Astrocyte (in vitro differentiated cells and primary cell): ENCODE data around the gene UBE2QL1.

Experiments
- EZH2 ChIP-seq: IDR thresholded peaks from 2 replicates; pipeline ENCODE4 v1.6.1; 2012; ENCODE audit warnings: mild to moderate bottlenecking, low read length, inconsistent platforms; ENCODE audit not compliant: insufficient read depth
- TF ChIP-seq, protein P1 (sequence below): IDR thresholded peaks from 2 replicates; pipeline ENCODE4 v1.5.1; 2011; ENCODE audit warnings: low read depth, mild to moderate bottlenecking, inconsistent platforms, low read length, moderate library complexity; ENCODE audit not compliant: insufficient read depth

DNA sequence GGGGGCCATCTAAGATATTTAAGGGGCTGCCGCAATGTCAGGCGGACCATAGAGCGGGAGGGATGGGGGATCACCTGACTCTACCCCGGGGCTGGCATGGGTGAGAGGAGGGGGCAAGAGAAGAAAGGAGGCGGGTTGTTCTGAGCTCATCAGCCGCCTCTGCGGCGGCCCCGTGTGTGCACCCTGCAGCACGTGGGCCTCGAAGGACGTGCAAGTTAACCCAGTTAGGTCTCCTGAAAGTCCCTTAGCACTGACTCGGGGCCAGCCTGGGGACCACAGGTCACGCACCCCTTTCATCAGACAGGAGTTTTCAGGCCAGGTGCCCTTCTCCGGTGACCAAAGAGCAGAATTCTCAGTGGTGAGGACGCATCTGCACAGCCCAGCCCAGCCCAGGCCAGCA lies 58.0 kb downstream of the UBE2QL1 start:
- TF ChIP-seq, protein P1, sequence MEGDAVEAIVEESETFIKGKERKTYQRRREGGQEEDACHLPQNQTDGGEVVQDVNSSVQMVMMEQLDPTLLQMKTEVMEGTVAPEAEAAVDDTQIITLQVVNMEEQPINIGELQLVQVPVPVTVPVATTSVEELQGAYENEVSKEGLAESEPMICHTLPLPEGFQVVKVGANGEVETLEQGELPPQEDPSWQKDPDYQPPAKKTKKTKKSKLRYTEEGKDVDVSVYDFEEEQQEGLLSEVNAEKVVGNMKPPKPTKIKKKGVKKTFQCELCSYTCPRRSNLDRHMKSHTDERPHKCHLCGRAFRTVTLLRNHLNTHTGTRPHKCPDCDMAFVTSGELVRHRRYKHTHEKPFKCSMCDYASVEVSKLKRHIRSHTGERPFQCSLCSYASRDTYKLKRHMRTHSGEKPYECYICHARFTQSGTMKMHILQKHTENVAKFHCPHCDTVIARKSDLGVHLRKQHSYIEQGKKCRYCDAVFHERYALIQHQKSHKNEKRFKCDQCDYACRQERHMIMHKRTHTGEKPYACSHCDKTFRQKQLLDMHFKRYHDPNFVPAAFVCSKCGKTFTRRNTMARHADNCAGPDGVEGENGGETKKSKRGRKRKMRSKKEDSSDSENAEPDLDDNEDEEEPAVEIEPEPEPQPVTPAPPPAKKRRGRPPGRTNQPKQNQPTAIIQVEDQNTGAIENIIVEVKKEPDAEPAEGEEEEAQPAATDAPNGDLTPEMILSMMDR, result no peak
- TF ChIP-seq EZH2, result no peak
